B cell (primary cell): ENCODE results near the gene CTBP2. TPM values are rescaled to one million over a fixed set of nuclear protein-coding genes. Genes with fewer than 3 reads are reported as not detected.

Experiments
- ATAC-seq: fragments of 200-7000 bp; cut with Tn5 transposase; one replicate; pipeline ENCODE4 v1.10.0; 2021; ENCODE audit warnings: low read depth, mild to moderate bottlenecking, moderate number of reproducible peaks, moderate library complexity
- CTCF ChIA-PET: fragments of 350-600 bp; sonication (Branson Sonifier 250); formaldehyde crosslinking; loops from one replicate; lab custom pipeline; 2021; ENCODE audit warnings: antibody characterized with exemption, inconsistent platforms; lab: Charles Lee
- POLR2A ChIA-PET: fragments of 350-600 bp; sonication (Branson Sonifier 250); formaldehyde crosslinking; loops from one replicate; lab custom pipeline; 2021; ENCODE audit warnings: antibody characterized with exemption; lab: Charles Lee
- DNase-seq: peaks from one replicate; pipeline ENCODE4 v3.0.0; 2013
- H2AFZ ChIP-seq: 2 replicates; pipeline ENCODE4 v1.6.1; 2012; ENCODE audit warnings: mild to moderate bottlenecking, low read depth, low read length; ENCODE audit not compliant: insufficient read depth, poor library complexity, severe bottlenecking
- H3K27ac ChIP-seq, 2 donors: 1 replicate in 1 of 2; 2 replicates in 1 of 2; pipeline ENCODE4 v1.5.1; 2012 to 2013; ENCODE audit warnings: low read length in 2 of 2, mild to moderate bottlenecking in 2 of 2, moderate library complexity in 1 of 2
- H3K27me3 ChIP-seq, 4 experiments: fragments of 200-600 bp in 1 of 4; sonication (generic) in 1 of 4; replicated peaks in 1 of 4; 1 replicate in 2 of 4; 2 replicates in 2 of 4; pipeline versions ENCODE4 v1.6.1 to v1.7.0; 2013 to 2016; ENCODE audit warnings: low read length in 3 of 4, mild to moderate bottlenecking in 2 of 4, mixed read lengths in 1 of 4, moderate library complexity in 1 of 4; ENCODE audit not compliant: insufficient read depth in 4 of 4, control insufficient read depth in 3 of 4; ENCODE audit errors: control extremely low read depth in 1 of 4
- H3K36me3 ChIP-seq, 2 experiments: replicated peaks in 1 of 2; 1 replicate in 1 of 2; 2 replicates in 1 of 2; pipeline versions ENCODE4 v1.6.1 to v1.7.1; 2013; ENCODE audit warnings: low read length in 1 of 2; ENCODE audit not compliant: insufficient read depth in 2 of 2, control insufficient read depth in 1 of 2; ENCODE audit errors: control extremely low read depth in 1 of 2, extremely low read depth in 1 of 2
- H3K4me1 ChIP-seq, 2 donors: fragments of 200-600 bp in 1 of 2; sonication (generic) in 1 of 2; 1 replicate in 1 of 2; 2 replicates in 1 of 2; pipeline versions ENCODE4 v1.5.1 to v1.6.1; 2013 to 2017; ENCODE audit warnings: low read length in 2 of 2; ENCODE audit not compliant: control insufficient read depth in 2 of 2, insufficient read depth in 2 of 2
- H3K4me2 ChIP-seq: replicated peaks from 2 replicates; pipeline ENCODE3; 2012; ENCODE audit warnings: mild to moderate bottlenecking, low read depth, low read length; ENCODE audit not compliant: poor library complexity, severe bottlenecking
- H3K4me3 ChIP-seq, 5 experiments: fragments of 200-600 bp in 1 of 5; sonication (generic) in 1 of 5; 1 replicate in 3 of 5; 2 replicates in 2 of 5; pipeline versions ENCODE4 v1.5.1 to v1.7.0; 2011 to 2016; ENCODE audit warnings: low read length in 4 of 5, mild to moderate bottlenecking in 4 of 5, low read depth in 2 of 5, control low read depth in 1 of 5, moderate library complexity in 1 of 5; ENCODE audit not compliant: insufficient read depth in 1 of 5; ENCODE audit errors: control extremely low read depth in 1 of 5, extremely low read depth in 1 of 5
- H3K79me2 ChIP-seq: fragments of 200-600 bp; sonication (generic); one replicate; pipeline ENCODE4 v1.6.0; 2016; ENCODE audit warnings: low read length; ENCODE audit not compliant: control insufficient read depth, insufficient read depth
- H3K9ac ChIP-seq: fragments of 200-600 bp; sonication (generic); 2 replicates; pipeline ENCODE4 v1.6.1; 2017; ENCODE audit warnings: mild to moderate bottlenecking, low read length, moderate library complexity
- H3K9me3 ChIP-seq, 3 donors: one replicate each; pipeline versions ENCODE4 v1.6.1 to v1.7.1; 2013; ENCODE audit warnings: low read length in 2 of 3; ENCODE audit not compliant: control insufficient read depth in 2 of 3, insufficient read depth in 1 of 3; ENCODE audit errors: control extremely low read depth in 1 of 3
- H4K20me1 ChIP-seq: 2 replicates; pipeline ENCODE4 v1.6.0; 2012; ENCODE audit warnings: mild to moderate bottlenecking, low read length; ENCODE audit not compliant: insufficient read depth, control insufficient read depth, poor library complexity, severe bottlenecking
- H3K27ac Mint-ChIP-seq: one replicate; pipeline ENCODE4 v1.8.0; 2021; ENCODE audit warnings: mixed read lengths
- H3K27me3 Mint-ChIP-seq: one replicate; pipeline ENCODE4 v1.8.0; 2021; ENCODE audit warnings: mixed read lengths
- H3K4me1 Mint-ChIP-seq: one replicate; pipeline ENCODE4 v1.8.0; 2021; ENCODE audit warnings: mixed read lengths
- H3K4me3 Mint-ChIP-seq: one replicate; pipeline ENCODE4 v1.8.0; 2021; ENCODE audit warnings: mixed read lengths
- H3K9me3 Mint-ChIP-seq: one replicate; pipeline ENCODE4 v1.8.0; 2022; ENCODE audit warnings: mixed read lengths; ENCODE audit not compliant: insufficient read depth
- CTCF ChIP-seq: fragments of 200-600 bp; IDR thresholded peaks from one replicate; pipeline ENCODE4 v1.8.0; 2022; ENCODE audit warnings: antibody characterized with exemption, mild to moderate bottlenecking
- EZH2 ChIP-seq: IDR thresholded peaks from 2 replicates; pipeline ENCODE4 v1.6.1; 2012; ENCODE audit warnings: borderline replicate concordance, low read depth, mild to moderate bottlenecking, moderate library complexity, low read length; ENCODE audit not compliant: insufficient read depth, poor library complexity, severe bottlenecking
- WGBS: methylation state at CpG from one replicate; pipeline ENCODE4 v1.1.5; 2013; ENCODE audit warnings: missing lambda C conversion rate; ENCODE audit not compliant: insufficient coverage; 5-methylcytosine and 5-hydroxymethylcytosine counted together
- intact Hi-C: fragments of 100-400 bp; cut with micrococcal nuclease; formaldehyde crosslinking; loops from one replicate; pipeline ENCODE4 v1.10.0; 2022
- polyA plus RNA-seq: library from polyadenylated mRNA; depleted of rRNA; stranded (reverse); fragments of >200 nt; gene quantifications from 2 replicates; pipeline ENCODE4 v1.2.3, GENCODE V29; 2012
- total RNA-seq, 2 donors: library from RNA; stranded (reverse); fragments of 120-200 nt in 1 of 2; gene quantifications; 1 replicate in 1 of 2; 2 replicates in 1 of 2; pipeline versions ENCODE4 v1.2.3 to v1.2.4, GENCODE V29; 2013 to 2022

The CTBP2 gene
- total and polyA plus RNA-seq, 2 donors (not counting 1 experiment from before 2014, with no cell fraction given), result 0.39 to 0.85 TPM

GRCh38 chr10:124939290-124939689 lies 221.1 kb downstream of the CTBP2 start:
- no CpG with 5 or more reads among the region's 1 CpG for WGBS
- H3K4me3 Mint-ChIP-seq, result no peak overlapping the region
- Histone ChIP-seq H3K27ac (no peak overlapping the region), H3K36me3 (peaks cover 0 to 2% of the 10 kb centered on the region in 2 experiments), H3K4me1 (no peaks in the 10 kb centered on the region), H2AFZ (no peak overlapping the region), H3K9me3 (no peaks in the 10 kb centered on the region), H3K4me3 (no peak overlapping the region), H3K79me2 (peaks cover 99% of the 10 kb centered on the region), H3K4me2 (no peak overlapping the region), H4K20me1 (peaks cover 83% of the 10 kb centered on the region), H3K27me3 (no peaks in the 10 kb centered on the region), H3K9ac (no peak overlapping the region)
- no peaks in the 10 kb centered on the region for H3K9me3 Mint-ChIP-seq
- POLR2A ChIA-PET, result no interaction called here
- no peak for TF ChIP-seq EZH2
- TF ChIP-seq CTCF, result no peak
- ATAC-seq (no peak), DNase-seq (no peak)
- no peaks in the 10 kb centered on the region for H3K27me3 Mint-ChIP-seq
- no peak overlapping the region for H3K27ac Mint-ChIP-seq
- H3K4me1 Mint-ChIP-seq, result peaks cover 60% of the 10 kb centered on the region
- CTCF ChIA-PET, result no interaction called here
- intact Hi-C loops, result no loop called here

GRCh38 chr10:124936813-124937212 lies 223.6 kb downstream of the CTBP2 start:
- POLR2A ChIA-PET, result no interaction called here
- H3K79me2 ChIP-seq, result peaks cover 100% of the 10 kb centered on the region

More at GRCh38 chr10:124936813-124937212, 223.6 kb downstream of the CTBP2 start:
- Histone ChIP-seq H3K4me2 (no peak overlapping the region), H3K27me3 (no peaks in the 10 kb centered on the region), H2AFZ (no peak overlapping the region), H4K20me1 (peaks cover 94% of the 10 kb centered on the region), H3K9ac (no peak overlapping the region), H3K36me3 (peaks cover 0 to 2% of the 10 kb centered on the region in 2 experiments), H3K9me3 (peaks cover 0 to 4% (median 1%) of the 10 kb centered on the region in 3 donors), H3K4me3 (no peak overlapping the region), H3K4me1 (no peaks in the 10 kb centered on the region), H3K27ac (no peak overlapping the region)
- peaks cover 49% of the 10 kb centered on the region for H3K4me1 Mint-ChIP-seq
- TF ChIP-seq EZH2, result no peak
- no peak for TF ChIP-seq CTCF
- H3K27ac Mint-ChIP-seq, result no peak overlapping the region
- H3K9me3 Mint-ChIP-seq, result no peaks in the 10 kb centered on the region
- H3K4me3 Mint-ChIP-seq, result no peak overlapping the region
- DNase-seq (no peak), ATAC-seq (no peak)
- H3K27me3 Mint-ChIP-seq, result no peaks in the 10 kb centered on the region
- CTCF ChIA-PET, result interaction anchor here (1.1 kb wide), 1 partner anchor 56 kb away, joined by 4 read pairs; no protein-coding TSS in a partner anchor
- intact Hi-C loops, result no loop called here
- WGBS, result no CpG with 5 or more reads among the region's 7 CpGs
